ENCODE measurements around the gene GNL1. TPM values are rescaled to one million over a fixed set of nuclear protein-coding genes. Genes with fewer than 3 reads are reported as not detected.
"Not testable (repeated sequence)": the region's sequence is repeated elsewhere in the genome, so short reads cannot be mapped to it uniquely, and the experiment has no call there.

GNL1 gene, protein sequence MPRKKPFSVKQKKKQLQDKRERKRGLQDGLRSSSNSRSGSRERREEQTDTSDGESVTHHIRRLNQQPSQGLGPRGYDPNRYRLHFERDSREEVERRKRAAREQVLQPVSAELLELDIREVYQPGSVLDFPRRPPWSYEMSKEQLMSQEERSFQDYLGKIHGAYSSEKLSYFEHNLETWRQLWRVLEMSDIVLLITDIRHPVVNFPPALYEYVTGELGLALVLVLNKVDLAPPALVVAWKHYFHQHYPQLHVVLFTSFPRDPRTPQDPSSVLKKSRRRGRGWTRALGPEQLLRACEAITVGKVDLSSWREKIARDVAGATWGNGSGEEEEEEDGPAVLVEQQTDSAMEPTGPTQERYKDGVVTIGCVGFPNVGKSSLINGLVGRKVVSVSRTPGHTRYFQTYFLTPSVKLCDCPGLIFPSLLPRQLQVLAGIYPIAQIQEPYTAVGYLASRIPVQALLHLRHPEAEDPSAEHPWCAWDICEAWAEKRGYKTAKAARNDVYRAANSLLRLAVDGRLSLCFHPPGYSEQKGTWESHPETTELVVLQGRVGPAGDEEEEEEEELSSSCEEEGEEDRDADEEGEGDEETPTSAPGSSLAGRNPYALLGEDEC
- total RNA-seq (2014; rRNA removed; shearing (Covaris generic)), result 59.0 and 78.4 TPM in 2 replicates

DNA sequence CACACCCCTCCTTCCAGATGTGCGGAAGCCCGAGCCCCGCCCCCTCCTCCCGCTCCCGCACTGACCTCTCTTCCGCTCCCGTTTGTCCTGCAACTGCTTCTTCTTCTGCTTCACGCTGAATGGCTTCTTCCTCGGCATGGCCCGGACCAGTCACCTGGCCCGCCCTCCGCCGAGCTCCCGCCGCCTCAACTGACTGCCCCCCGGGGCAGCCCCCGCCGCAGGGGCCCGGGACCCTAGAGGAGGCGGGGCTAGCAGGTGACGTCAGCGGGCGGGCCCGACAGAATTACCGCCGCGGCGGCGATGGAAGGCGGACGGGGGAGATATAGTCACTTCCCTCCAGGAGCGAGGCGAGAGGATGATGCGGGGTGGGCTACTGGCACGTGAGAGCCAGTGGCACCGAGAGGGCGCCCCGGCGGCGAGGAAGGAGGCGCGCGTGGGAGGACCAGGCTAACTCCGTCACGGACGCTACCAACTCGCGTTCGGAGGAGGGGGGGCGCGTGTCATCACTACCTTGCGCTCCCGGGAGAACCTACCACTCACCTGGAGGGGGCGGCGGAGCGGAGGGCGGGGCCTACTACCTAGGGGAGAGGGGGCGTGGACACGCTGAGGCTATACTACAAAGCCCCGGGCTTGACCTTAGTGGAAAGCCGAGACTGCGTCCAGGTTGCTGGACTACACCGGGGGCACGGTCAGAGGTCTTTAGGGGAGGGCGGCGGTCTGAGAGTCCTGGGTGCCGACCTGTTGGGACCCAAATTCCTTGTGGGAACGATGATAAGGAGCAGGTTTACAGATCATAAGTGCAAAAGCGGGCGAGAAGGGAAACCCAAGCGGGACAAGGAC is at the start of gene GNL1:
TSS of gene GNL1 (minus strand) at position 424 of the 840 bp plus-strand sequence. CDS start at position 138, 286 bp downstream.
- H3K36me3 ChIP-seq (replicated peaks; ENCODE audit: control insufficient read depth, insufficient read depth, low read length), result peaks cover 20% of the 10 kb centered on the region
- DNase-seq, result peak; percentile 98
- peak within 1 kb of the TSS; percentile 75 for H3K4me3 ChIP-seq (ENCODE audit: insufficient read depth, low read depth, low read length)
- H3K27me3 ChIP-seq (ENCODE audit: control insufficient read depth, insufficient read depth, low read length), result no peaks in the 10 kb centered on the region

DNA sequence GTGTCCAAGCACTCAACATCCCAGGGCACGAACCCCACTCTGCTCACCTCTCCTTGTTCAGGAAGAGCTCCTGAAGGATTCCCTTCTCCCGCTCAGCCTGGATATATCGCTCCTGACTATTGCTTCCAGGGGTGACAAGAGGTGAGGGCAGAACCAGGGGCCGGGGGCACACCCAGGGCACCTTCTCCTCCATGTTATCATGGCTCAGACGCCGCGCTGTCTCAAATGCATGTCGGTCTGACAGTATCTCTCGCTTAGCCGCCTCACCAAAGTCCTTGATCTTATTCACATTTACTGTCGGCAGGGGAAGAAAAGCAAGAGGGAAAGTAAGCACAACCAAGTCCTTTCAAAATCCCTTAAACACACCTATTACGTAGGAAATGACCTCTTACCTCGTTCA is 47.7 kb upstream of the GNL1 start:
- H3K27me3 ChIP-seq (ENCODE audit: control insufficient read depth, insufficient read depth, low read length), result no peaks in the 10 kb centered on the region
- H3K4me3 ChIP-seq (ENCODE audit: insufficient read depth, low read depth, low read length), result no peak overlapping the region
- H3K36me3 ChIP-seq (replicated peaks; ENCODE audit: control insufficient read depth, insufficient read depth, low read length), result peaks cover 68% of the 10 kb centered on the region
- no peak for DNase-seq

DNA sequence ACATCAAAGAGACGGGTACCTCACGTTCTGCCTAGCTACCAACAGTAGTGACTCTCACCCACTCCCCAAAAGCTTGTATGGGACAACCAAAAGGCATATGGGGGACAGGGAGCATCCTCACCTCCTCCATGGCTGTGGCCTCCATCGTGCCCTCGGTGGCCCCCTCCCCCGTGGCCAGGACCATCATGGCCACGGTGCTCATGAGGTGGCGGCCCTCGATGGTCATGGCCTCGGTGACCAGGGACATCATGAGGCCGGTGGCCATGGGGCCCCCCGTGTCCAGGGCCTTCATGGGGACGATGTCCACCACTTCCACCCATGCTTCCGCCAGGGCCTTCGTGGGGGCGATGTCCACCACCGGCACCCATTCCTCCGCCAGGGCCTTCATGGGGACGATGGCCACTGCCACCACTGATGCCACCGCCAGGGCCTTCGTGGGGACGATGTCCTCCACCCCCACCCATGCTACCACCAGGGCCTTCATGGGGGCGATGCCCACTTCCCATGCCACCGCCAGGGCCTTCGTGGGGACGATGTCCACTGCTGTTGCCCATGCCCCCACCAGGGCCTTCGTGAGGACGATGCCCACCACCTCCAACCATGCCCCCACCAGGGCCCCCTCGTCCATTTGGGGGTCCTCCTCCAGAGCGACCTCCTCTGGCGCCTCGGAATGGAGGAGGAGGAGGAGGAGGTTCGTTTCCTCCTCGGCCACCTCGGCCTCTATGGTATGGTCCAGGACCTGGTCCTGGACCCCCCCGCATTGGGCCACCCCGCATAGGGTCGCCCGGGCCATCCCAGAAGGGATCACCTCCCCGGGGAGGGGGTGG is 45.7 kb upstream of the GNL1 start:
- Histone ChIP-seq H3K27me3 (ENCODE audit: control insufficient read depth, insufficient read depth, low read length) (no peaks in the 10 kb centered on the region), H3K36me3 (replicated peaks; ENCODE audit: control insufficient read depth, insufficient read depth, low read length) (peaks cover 56% of the 10 kb centered on the region)
- DNase-seq, result no peak

DNA sequence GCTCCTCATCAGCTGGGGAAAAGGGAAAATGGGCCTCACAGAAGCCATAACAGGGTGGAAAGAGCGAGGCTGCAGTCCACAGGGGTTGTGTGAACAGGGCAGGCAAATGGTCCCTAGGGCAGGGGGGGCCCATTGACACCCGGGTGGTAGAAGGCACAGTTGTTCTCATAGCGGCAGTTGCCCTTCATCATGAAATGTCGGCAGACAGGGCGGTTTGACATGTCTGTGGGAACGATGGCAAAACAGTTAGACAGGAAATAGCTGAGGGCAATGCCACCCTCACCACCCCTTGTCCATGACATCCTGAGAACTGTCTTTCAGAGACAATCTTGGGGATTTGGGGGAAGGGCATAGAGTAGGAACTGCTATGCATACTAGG is 45.1 kb upstream of the GNL1 start:
- no peak overlapping the region for H3K4me3 ChIP-seq (ENCODE audit: insufficient read depth, low read depth, low read length)
- DNase-seq, result no peak
- peaks cover 50% of the 10 kb centered on the region for H3K36me3 ChIP-seq (replicated peaks; ENCODE audit: control insufficient read depth, insufficient read depth, low read length)
- H3K27me3 ChIP-seq (ENCODE audit: control insufficient read depth, insufficient read depth, low read length), result no peaks in the 10 kb centered on the region

More for the DNA sequence above, 45.7 kb upstream of the GNL1 start:
- no peak overlapping the region for H3K4me3 ChIP-seq (ENCODE audit: insufficient read depth, low read depth, low read length)

DNA sequence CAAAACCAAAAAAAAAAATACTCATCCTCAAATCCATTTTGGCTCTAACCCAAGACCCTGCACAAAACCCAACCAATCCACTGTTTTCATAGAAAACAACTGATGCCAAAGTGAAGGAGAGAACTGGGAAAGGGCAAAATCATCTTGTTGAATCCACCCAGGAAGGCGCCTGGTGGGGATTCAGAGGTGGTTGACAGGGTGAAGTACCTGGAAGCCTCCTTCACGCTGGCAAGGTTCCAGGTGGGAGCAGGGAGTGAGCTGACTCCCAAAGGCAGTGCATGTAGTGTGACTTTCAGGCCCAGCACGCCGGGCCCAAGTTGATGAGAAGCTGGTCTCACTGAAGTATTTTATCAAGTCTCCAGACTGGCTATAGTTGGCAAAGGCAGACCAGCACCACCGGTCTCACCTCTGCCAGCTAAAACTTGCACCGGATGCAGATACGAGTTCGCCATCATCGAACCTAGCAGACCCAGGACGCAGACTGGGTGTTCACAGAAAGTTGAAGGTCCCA is 44.2 kb upstream of the GNL1 start:
- no peak overlapping the region for H3K4me3 ChIP-seq (ENCODE audit: insufficient read depth, low read depth, low read length)
- no peaks in the 10 kb centered on the region for H3K27me3 ChIP-seq (ENCODE audit: control insufficient read depth, insufficient read depth, low read length)
- no peak for DNase-seq
- H3K36me3 ChIP-seq (replicated peaks; ENCODE audit: control insufficient read depth, insufficient read depth, low read length), result peaks cover 42% of the 10 kb centered on the region

DNA sequence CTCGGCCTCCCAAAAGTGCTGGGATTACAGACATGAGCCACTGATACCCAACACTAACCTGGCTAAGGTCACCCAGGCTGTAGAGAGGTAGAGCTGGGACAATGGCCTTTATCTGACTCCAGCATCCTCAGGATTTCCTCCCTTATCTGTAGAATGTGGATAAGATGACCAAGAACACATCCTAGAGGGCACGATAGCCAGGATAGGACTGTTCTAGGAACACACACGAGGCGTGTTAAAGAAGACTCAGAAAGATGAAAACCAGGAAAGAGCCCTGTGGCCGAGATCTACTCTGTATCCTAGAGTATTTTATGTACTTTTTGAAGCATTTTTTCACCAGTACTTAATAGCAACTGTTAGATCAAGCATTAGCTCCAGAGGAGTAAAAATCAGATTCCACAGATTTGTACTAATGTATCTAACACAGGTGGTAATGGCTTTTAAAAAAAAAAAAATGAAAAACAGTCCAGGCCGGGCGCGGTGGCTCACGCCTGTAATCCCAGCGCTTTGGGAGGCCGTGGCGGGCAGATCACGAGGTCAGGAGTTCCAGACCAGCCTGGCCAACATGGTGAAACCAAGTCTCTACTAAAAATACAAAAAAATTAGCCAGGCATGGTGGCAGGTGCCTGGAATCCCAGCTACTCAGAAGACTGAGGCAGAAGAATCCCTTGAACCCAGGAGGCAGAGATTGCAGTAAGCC is 43.5 kb upstream of the GNL1 start:
- Histone ChIP-seq H3K27me3 (ENCODE audit: control insufficient read depth, insufficient read depth, low read length) (no peaks in the 10 kb centered on the region), H3K4me3 (ENCODE audit: insufficient read depth, low read depth, low read length) (no peak overlapping the region), H3K36me3 (replicated peaks; ENCODE audit: control insufficient read depth, insufficient read depth, low read length) (peaks cover 36% of the 10 kb centered on the region)
- no peak for DNase-seq

DNA sequence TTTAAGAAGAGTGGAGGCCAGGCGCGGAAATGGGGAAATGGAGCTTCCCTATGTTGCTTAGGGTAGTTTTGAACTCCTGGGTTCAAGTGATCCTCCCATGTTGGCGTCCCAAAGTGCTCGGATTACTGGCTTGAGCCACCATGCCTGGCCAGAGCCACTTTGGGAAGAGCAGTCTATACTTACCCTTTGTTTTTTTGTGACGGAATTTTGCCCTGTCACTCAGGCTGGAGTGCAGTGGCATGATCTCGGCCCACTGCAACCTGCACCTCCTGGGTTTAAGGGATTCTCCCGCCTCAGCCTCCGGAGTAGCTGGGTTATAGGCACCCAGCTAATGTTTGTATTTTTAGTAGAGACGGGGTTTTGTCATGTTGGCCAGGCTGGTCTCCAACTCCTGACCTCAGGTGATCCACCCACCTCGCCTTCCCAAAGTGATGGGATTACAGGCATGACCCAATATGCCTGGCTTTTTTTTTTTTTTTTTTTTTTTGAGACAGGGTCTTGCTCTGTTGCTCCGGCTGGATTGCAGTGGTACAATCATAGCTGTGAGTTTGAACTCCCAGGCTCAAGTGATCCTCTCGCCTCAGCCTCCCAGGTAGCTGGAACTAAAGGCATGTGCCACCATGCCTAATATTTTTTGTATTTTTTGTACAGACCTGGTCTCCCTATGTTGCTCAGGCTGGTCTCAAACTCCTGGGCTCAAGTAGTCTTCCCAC is 42.8 kb upstream of the GNL1 start:
- H3K36me3 ChIP-seq (replicated peaks; ENCODE audit: control insufficient read depth, insufficient read depth, low read length), result peaks cover 29% of the 10 kb centered on the region
- no peaks in the 10 kb centered on the region for H3K27me3 ChIP-seq (ENCODE audit: control insufficient read depth, insufficient read depth, low read length)
- DNase-seq, result no peak
- no peak overlapping the region for H3K4me3 ChIP-seq (ENCODE audit: insufficient read depth, low read depth, low read length)

DNA sequence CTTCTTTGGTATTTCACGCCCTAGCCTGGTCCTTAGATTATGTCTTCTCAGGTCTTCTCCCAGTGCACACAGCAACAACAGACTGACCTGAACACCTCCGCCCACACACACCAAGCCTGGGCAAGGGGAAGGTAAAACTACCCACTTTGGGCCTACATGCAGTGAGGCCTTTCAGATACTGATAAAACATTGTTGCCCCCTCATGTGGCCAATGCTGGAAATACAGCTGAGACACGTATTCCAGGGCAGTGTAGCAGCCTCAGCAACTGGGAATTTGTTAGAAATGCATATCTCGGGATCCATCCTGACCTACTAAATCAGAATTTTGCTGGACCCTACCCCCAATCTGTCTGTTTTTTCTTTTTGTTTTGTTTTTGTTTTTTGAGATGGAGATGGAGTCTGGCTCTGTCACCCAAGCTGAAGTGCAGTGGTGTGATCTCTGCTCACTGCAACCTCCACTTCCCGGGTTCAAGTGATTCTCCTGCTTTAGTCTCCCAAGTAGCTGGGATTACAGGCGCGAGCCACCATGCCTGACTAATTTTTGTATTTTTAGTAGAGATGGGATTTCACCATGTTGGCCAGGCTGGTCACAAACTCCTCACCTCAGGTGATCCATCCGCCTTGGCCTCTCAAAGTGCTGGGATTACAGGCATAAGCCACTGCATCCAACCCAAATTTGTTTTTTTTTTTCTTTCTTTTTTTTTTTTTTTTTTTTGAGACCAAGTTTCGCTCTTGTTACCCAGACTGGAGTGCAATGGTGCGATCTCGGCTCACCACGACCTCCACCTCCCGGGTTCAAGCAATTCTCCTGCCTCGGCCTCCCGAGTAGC is 41.2 kb upstream of the GNL1 start:
- not testable (repeated sequence) for H3K27me3 ChIP-seq (ENCODE audit: control insufficient read depth, insufficient read depth, low read length); H3K4me3 ChIP-seq (ENCODE audit: insufficient read depth, low read depth, low read length)
- DNase-seq, result peak; percentile 81
- H3K36me3 ChIP-seq (replicated peaks; ENCODE audit: control insufficient read depth, insufficient read depth, low read length), result peaks cover 14% of the 10 kb centered on the region

DNA sequence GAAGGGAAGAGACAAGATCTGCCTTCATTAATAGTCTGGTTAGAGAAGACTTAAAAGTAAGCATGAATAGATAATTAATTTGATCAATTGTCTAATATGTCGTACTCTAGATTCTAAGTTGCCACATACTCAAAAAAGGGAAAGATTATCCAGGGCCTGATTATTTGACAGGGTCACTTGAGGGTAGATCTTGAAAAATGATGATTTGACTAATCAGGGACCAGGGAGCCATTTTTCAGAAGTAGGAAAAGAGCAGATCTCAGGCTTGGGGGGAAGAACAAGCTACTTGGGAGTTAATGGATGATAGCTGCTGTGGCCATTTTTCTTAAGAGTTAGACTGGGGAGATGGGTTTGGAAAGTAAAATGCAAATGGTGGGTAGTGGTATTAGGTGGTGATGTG is 36.0 kb upstream of the GNL1 start:
- Histone ChIP-seq H3K36me3 (replicated peaks; ENCODE audit: control insufficient read depth, insufficient read depth, low read length) (peaks cover 29% of the 10 kb centered on the region), H3K27me3 (ENCODE audit: control insufficient read depth, insufficient read depth, low read length) (no peaks in the 10 kb centered on the region), H3K4me3 (ENCODE audit: insufficient read depth, low read depth, low read length) (no peak overlapping the region)
- DNase-seq, result no peak

DNA sequence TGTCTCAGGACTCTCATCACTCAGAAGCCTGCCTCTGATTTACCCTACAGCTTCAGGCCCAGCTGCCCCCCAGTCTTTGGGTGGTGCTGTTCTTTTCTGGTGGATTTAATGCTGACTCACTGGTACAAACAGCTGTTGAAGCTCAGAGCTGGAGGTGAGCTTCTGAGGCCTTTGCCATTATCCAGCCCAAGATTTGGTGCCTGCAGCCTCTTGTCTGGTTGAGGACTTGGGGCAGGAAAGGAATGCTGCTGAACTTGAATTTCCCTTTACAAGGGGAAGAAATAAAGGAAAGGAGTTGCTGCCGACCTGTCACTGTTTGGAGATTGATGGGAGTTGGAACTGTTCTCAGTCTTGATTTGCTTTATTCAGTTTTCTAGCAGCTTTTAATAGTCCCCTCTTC is 34.7 kb upstream of the GNL1 start:
- no peaks in the 10 kb centered on the region for H3K27me3 ChIP-seq (ENCODE audit: control insufficient read depth, insufficient read depth, low read length)
- H3K36me3 ChIP-seq (replicated peaks; ENCODE audit: control insufficient read depth, insufficient read depth, low read length), result peaks cover 40% of the 10 kb centered on the region
- no peak overlapping the region for H3K4me3 ChIP-seq (ENCODE audit: insufficient read depth, low read depth, low read length)
- DNase-seq, result no peak

DNA sequence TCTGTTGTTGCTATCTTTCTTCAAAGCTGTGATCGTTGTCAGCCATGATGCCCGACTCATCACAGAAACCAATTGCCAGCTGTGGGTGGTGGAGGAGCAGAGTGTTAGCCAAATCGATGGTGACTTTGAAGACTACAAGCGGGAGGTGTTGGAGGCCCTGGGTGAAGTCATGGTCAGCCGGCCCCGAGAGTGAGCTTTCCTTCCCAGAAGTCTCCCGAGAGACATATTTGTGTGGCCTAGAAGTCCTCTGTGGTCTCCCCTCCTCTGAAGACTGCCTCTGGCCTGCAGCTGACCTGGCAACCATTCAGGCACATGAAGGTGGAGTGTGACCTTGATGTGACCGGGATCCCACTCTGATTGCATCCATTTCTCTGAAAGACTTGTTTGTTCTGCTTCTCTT is 34.2 kb upstream of the GNL1 start:
- H3K36me3 ChIP-seq (replicated peaks; ENCODE audit: control insufficient read depth, insufficient read depth, low read length), result peaks cover 45% of the 10 kb centered on the region

DNA sequence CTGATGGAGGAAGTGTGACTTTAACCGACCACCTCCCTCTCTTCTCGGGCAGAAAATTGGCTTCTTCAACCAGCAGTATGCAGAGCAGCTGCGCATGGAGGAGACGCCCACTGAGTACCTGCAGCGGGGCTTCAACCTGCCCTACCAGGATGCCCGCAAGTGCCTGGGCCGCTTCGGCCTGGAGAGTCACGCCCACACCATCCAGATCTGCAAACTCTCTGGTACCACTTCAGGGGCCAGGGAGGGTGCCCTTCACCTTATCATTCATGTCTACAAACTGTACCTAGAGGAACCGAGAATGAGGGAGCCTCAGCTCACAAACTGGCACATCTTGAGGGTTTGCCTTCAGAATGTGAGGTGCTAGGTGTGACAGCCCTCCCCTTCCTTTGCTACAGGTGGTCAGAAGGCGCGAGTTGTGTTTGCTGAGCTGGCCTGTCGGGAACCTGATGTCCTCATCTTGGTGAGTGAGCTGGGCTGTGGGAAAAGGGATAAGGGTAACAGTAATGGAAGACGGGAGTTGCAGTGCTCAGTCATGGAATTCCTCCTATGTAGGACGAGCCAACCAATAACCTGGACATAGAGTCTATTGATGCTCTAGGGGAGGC is 33.6 kb upstream of the GNL1 start:
- Histone ChIP-seq H3K27me3 (ENCODE audit: control insufficient read depth, insufficient read depth, low read length) (no peaks in the 10 kb centered on the region), H3K36me3 (replicated peaks; ENCODE audit: control insufficient read depth, insufficient read depth, low read length) (peaks cover 52% of the 10 kb centered on the region), H3K4me3 (ENCODE audit: insufficient read depth, low read depth, low read length) (no peak overlapping the region)
- peak; percentile 5 for DNase-seq

More for the DNA sequence above, 34.2 kb upstream of the GNL1 start:
- peak; percentile 7 for DNase-seq
- no peaks in the 10 kb centered on the region for H3K27me3 ChIP-seq (ENCODE audit: control insufficient read depth, insufficient read depth, low read length)
- H3K4me3 ChIP-seq (ENCODE audit: insufficient read depth, low read depth, low read length), result no peak overlapping the region
